Measurements from ENCODE around the gene MYEOV. TPM values are rescaled to one million over a fixed set of nuclear protein-coding genes. Genes with fewer than 3 reads are reported as not detected.

MYEOV gene
- total and polyA plus RNA-seq, 9 of the 15 experiments (the other 6 are each of a cell fraction or from before 2014, with no cell fraction given), result 10.2 to 133 (median 32.2) TPM

- TF ChIP-seq ZNF318 (IDR thresholded peaks at IDR 0.05; ENCODE audit: borderline replicate concordance in 1 of 2, low read depth in 1 of 2) (peak in 1 of 2 experiments; percentile 61; a peak in 1 of 4 replicates), ZNF316 (IDR thresholded peaks at IDR 0.05) (peak; percentile 83), MTA3 (IDR thresholded peaks at IDR 0.05; ENCODE audit: borderline replicate concordance) (peak; percentile 51; the same call in 1 of the 2 replicates), BCLAF1 (IDR thresholded peaks at IDR 0.05; ENCODE audit: borderline replicate concordance in 1 of 2, control insufficient read depth in 1 of 2, low read depth in 2 of 2, low read length in 1 of 2) (0 out of 4 replicates have a peak, but pooled peaks of 1 of the 2 experiments have one; percentile 41), MCM5 (IDR thresholded peaks at IDR 0.05; ENCODE audit: low read depth) (no peak), TEAD4 (IDR thresholded peaks at IDR 0.05; ENCODE audit: low read length) (0 out of 2 replicates have a peak, but pooled peaks have one; percentile 31), TEAD4 (CRISPR knock-in tag; IDR thresholded peaks at IDR 0.05; ENCODE audit: borderline replicate concordance) (no peak), GABPA (tag; conservative IDR thresholded peaks at IDR 0.05; ENCODE audit: low read depth) (peak; percentile 72), NR4A1 (CRISPR knock-in tag; IDR thresholded peaks at IDR 0.05) (no peak), NR4A1 (tag; IDR thresholded peaks at IDR 0.05) (no peak), SMARCA5 (IDR thresholded peaks at IDR 0.05) (0 out of 2 replicates have a peak, but pooled peaks have one; percentile 46), ZEB2 (IDR thresholded peaks at IDR 0.05) (no peak), DPF2 (IDR thresholded peaks at IDR 0.05) (peak; percentile 34; the same call in 1 of the 2 replicates)
- TF ChIP-seq, protein P1, sequence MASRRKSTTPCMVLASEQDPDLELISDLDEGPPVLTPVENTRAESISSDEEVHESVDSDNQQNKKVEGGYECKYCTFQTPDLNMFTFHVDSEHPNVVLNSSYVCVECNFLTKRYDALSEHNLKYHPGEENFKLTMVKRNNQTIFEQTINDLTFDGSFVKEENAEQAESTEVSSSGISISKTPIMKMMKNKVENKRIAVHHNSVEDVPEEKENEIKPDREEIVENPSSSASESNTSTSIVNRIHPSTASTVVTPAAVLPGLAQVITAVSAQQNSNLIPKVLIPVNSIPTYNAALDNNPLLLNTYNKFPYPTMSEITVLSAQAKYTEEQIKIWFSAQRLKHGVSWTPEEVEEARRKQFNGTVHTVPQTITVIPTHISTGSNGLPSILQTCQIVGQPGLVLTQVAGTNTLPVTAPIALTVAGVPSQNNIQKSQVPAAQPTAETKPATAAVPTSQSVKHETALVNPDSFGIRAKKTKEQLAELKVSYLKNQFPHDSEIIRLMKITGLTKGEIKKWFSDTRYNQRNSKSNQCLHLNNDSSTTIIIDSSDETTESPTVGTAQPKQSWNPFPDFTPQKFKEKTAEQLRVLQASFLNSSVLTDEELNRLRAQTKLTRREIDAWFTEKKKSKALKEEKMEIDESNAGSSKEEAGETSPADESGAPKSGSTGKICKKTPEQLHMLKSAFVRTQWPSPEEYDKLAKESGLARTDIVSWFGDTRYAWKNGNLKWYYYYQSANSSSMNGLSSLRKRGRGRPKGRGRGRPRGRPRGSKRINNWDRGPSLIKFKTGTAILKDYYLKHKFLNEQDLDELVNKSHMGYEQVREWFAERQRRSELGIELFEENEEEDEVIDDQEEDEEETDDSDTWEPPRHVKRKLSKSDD (conservative IDR thresholded peaks at IDR 0.05; ENCODE audit: low read length), result no peak
Measured at GRCh38 chr11:69298267-69299022, 4.5 kb downstream of the MYEOV start (continued).

Measured in K562 (cell line).